Brain microvascular endothelial cell (primary cell): Measurements from ENCODE around the gene CECR2.

Experiments
- DNase-seq: peaks from one replicate; pipeline ENCODE4 v3.0.0-alpha.2; 2020
- H3K27ac ChIP-seq: fragments of 250-450 bp; sonication (Bioruptor Pico); 2 replicates; pipeline ENCODE4 v1.5.1; 2020; ENCODE audit warnings: mild to moderate bottlenecking, moderate library complexity
- H3K27me3 ChIP-seq: fragments of 250-450 bp; sonication (Bioruptor Pico); replicated peaks from 2 replicates; pipeline ENCODE4 v1.5.1; 2020; ENCODE audit warnings: mild to moderate bottlenecking
- H3K36me3 ChIP-seq: fragments of 250-450 bp; sonication (Bioruptor Pico); replicated peaks from 2 replicates; pipeline ENCODE4 v1.5.1; 2020; ENCODE audit warnings: mild to moderate bottlenecking
- H3K4me3 ChIP-seq: 2 replicates; pipeline ENCODE4 v1.5.1; 2011; ENCODE audit warnings: low read depth, mild to moderate bottlenecking, control low read depth, low read length, moderate library complexity
- in situ Hi-C: cut with HindIII; loops from 2 replicates; pipeline ENCODE4 v1.10.0; 2017; ENCODE audit warnings: low sequenced_read_pairs, low pct_ligation_motif_present
- TF ChIP-seq, protein P1 (sequence below): IDR thresholded peaks from 2 replicates; pipeline ENCODE4 v1.5.1; 2011; ENCODE audit warnings: low read depth, mild to moderate bottlenecking, moderate library complexity, low read length, control low read depth, inconsistent platforms; ENCODE audit errors: missing control alignments

The CECR2 gene

GRCh38 chr22:17397756-17398547 is 28.7 kb downstream of the CECR2 start:
- no peak overlapping the region for H3K27ac ChIP-seq
- no peak overlapping the region for H3K4me3 ChIP-seq
- TF ChIP-seq, protein P1, sequence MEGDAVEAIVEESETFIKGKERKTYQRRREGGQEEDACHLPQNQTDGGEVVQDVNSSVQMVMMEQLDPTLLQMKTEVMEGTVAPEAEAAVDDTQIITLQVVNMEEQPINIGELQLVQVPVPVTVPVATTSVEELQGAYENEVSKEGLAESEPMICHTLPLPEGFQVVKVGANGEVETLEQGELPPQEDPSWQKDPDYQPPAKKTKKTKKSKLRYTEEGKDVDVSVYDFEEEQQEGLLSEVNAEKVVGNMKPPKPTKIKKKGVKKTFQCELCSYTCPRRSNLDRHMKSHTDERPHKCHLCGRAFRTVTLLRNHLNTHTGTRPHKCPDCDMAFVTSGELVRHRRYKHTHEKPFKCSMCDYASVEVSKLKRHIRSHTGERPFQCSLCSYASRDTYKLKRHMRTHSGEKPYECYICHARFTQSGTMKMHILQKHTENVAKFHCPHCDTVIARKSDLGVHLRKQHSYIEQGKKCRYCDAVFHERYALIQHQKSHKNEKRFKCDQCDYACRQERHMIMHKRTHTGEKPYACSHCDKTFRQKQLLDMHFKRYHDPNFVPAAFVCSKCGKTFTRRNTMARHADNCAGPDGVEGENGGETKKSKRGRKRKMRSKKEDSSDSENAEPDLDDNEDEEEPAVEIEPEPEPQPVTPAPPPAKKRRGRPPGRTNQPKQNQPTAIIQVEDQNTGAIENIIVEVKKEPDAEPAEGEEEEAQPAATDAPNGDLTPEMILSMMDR, result no peak
- H3K27me3 ChIP-seq, result no peaks in the 10 kb centered on the region
- DNase-seq, result no peak
- H3K36me3 ChIP-seq, result no peaks in the 10 kb centered on the region
- in situ Hi-C loops, result no loop called here

GRCh38 chr22:17400305-17400704 is 31.0 kb downstream of the CECR2 start:
- in situ Hi-C loops, result no loop called here
- Histone ChIP-seq H3K4me3 (no peak overlapping the region), H3K27me3 (no peaks in the 10 kb centered on the region), H3K27ac (no peak overlapping the region), H3K36me3 (no peaks in the 10 kb centered on the region)
- no peak for DNase-seq
- TF ChIP-seq, protein P1, result no peak

GRCh38 chr22:17401728-17402127 is 32.5 kb downstream of the CECR2 start:
- Histone ChIP-seq H3K4me3 (no peak overlapping the region), H3K27ac (no peak overlapping the region), H3K36me3 (no peaks in the 10 kb centered on the region), H3K27me3 (no peaks in the 10 kb centered on the region)
- DNase-seq, result no peak
- TF ChIP-seq, protein P1, result no peak
- in situ Hi-C loops, result no loop called here

GRCh38 chr22:17402293-17402692 is 33.0 kb downstream of the CECR2 start:
- no peak for DNase-seq
- H3K27ac ChIP-seq, result no peak overlapping the region
- H3K4me3 ChIP-seq, result no peak overlapping the region
- no peaks in the 10 kb centered on the region for H3K27me3 ChIP-seq
- TF ChIP-seq, protein P1, result no peak
- in situ Hi-C loops, result no loop called here
- H3K36me3 ChIP-seq, result no peaks in the 10 kb centered on the region

- no peak overlapping the region for H3K27ac ChIP-seq
- no peak for DNase-seq
- in situ Hi-C loops, result no loop called here
- H3K36me3 ChIP-seq, result no peaks in the 10 kb centered on the region
- TF ChIP-seq, protein P1, result no peak
- no peaks in the 10 kb centered on the region for H3K27me3 ChIP-seq
- no peak overlapping the region for H3K4me3 ChIP-seq
Observed at GRCh38 chr22:17403906-17404305, 34.6 kb downstream of the CECR2 start.

GRCh38 chr22:17407643-17408042 is 38.4 kb downstream of the CECR2 start:
- Histone ChIP-seq H3K4me3 (no peak overlapping the region), H3K27me3 (no peaks in the 10 kb centered on the region), H3K36me3 (no peaks in the 10 kb centered on the region), H3K27ac (peak overlapping the region; percentile 77)
- in situ Hi-C loops, result no loop called here
- TF ChIP-seq, protein P1, result no peak
- DNase-seq, result no peak
